Measurements from ENCODE around the gene RAPGEF5.

The RAPGEF5 gene

DNA sequence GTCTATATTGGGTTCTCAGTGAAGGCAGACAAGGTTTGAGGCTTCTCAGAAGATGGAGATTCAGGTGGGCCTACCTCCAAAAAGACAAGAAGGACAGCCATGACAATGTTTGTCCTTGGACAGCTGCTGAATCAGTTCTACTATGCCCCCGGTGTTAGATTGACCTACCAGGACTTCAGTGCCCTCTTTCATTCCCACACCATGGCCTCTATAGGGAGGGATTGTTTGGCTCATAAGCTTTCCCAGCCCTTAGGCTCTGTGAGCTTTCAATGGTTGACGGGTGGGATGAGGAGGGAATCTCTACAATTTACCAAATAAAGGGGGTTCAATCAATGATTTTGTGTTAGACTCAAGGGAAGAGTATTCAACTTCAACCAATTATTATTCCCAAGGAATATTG is 23.4 kb upstream of the RAPGEF5 start:
- no peak overlapping the region for H3K4me3 ChIP-seq (replicated peaks; ENCODE audit: insufficient read depth, low read length)
- H3K27ac ChIP-seq (replicated peaks) = no peak overlapping the region
- DNase-seq (ENCODE audit: low read depth in 1 of 2, low spot score in 1 of 2) = no peak
- TF ChIP-seq GABPA (IDR thresholded peaks at IDR 0.05; ENCODE audit: low read depth) (no peak), REST (IDR thresholded peaks at IDR 0.05; ENCODE audit: insufficient replicate concordance, low read depth) (no peak), SPI1 (IDR thresholded peaks at IDR 0.05; ENCODE audit: borderline replicate concordance, low read depth) (no peak), POLR2AphosphoS5 (IDR thresholded peaks at IDR 0.05; ENCODE audit: low read depth) (no peak)
- TF ChIP-seq, protein P1, sequence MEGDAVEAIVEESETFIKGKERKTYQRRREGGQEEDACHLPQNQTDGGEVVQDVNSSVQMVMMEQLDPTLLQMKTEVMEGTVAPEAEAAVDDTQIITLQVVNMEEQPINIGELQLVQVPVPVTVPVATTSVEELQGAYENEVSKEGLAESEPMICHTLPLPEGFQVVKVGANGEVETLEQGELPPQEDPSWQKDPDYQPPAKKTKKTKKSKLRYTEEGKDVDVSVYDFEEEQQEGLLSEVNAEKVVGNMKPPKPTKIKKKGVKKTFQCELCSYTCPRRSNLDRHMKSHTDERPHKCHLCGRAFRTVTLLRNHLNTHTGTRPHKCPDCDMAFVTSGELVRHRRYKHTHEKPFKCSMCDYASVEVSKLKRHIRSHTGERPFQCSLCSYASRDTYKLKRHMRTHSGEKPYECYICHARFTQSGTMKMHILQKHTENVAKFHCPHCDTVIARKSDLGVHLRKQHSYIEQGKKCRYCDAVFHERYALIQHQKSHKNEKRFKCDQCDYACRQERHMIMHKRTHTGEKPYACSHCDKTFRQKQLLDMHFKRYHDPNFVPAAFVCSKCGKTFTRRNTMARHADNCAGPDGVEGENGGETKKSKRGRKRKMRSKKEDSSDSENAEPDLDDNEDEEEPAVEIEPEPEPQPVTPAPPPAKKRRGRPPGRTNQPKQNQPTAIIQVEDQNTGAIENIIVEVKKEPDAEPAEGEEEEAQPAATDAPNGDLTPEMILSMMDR (IDR thresholded peaks at IDR 0.05; ENCODE audit: insufficient read depth, low read length) = no peak
- peaks cover 7% of the 10 kb centered on the region for H3K27me3 ChIP-seq (ENCODE audit: insufficient read depth, poor library complexity, severe bottlenecking)

DNA sequence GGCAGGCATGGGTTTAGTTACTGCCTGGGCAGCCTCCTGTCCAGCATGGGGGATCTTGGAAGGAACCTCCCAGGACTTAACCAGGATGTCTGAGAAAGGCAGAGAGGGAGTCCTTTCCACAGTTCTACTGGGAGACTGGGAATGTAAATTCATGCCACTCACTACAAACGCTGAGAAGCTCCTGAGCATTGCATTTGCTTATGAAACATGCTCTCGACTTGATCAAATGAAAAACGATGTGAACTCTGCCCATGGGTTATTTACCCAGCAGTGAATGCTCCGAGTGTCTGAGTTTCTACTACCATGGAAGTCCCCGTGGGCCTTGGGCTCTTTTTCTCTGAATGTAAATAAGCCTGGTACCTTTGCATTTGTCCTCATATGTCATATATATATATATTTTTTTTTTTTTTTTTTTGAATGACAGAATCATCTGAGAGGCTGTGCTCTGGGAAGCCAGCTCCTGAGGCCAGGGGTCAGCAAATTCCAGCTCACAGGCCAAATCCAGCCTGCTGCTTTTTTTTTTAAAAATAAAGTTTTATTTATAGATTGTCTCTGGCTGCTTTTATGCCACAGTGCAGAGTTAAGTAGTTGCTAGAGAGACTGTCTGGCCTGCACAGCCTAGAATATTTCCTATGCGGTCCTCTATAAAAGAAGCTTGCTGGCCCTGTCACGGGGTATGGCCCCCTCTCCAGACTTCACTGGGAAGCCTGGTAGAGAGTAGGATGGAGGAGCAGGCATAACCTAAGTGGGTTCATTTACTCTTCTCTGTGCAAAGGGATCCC is 21.4 kb upstream of the RAPGEF5 start:
- no peak for DNase-seq (ENCODE audit: low read depth in 1 of 2, low spot score in 1 of 2)
- TF ChIP-seq REST (IDR thresholded peaks at IDR 0.05; ENCODE audit: insufficient replicate concordance, low read depth) (no peak), GABPA (IDR thresholded peaks at IDR 0.05; ENCODE audit: low read depth) (no peak), POLR2AphosphoS5 (IDR thresholded peaks at IDR 0.05; ENCODE audit: low read depth) (no peak), SPI1 (IDR thresholded peaks at IDR 0.05; ENCODE audit: borderline replicate concordance, low read depth) (no peak)
- TF ChIP-seq, protein P1 (IDR thresholded peaks at IDR 0.05; ENCODE audit: insufficient read depth, low read length) = no peak
- peaks cover 15% of the 10 kb centered on the region for H3K27me3 ChIP-seq (ENCODE audit: insufficient read depth, poor library complexity, severe bottlenecking)
- H3K4me3 ChIP-seq (replicated peaks; ENCODE audit: insufficient read depth, low read length) = no peak overlapping the region
- H3K27ac ChIP-seq (replicated peaks) = no peak overlapping the region

- TF ChIP-seq REST (IDR thresholded peaks at IDR 0.05; ENCODE audit: insufficient replicate concordance, low read depth) = no peak
- no peak for TF ChIP-seq GABPA (IDR thresholded peaks at IDR 0.05; ENCODE audit: low read depth)
- TF ChIP-seq, protein P1 (IDR thresholded peaks at IDR 0.05; ENCODE audit: insufficient read depth, low read length) = no peak
- TF ChIP-seq POLR2AphosphoS5 (IDR thresholded peaks at IDR 0.05; ENCODE audit: low read depth) = no peak
- TF ChIP-seq SPI1 (IDR thresholded peaks at IDR 0.05; ENCODE audit: borderline replicate concordance, low read depth) = no peak
- Histone ChIP-seq H3K27ac (replicated peaks) (no peak overlapping the region), H3K27me3 (ENCODE audit: insufficient read depth, poor library complexity, severe bottlenecking) (peaks cover 18% of the 10 kb centered on the region), H3K4me3 (replicated peaks; ENCODE audit: insufficient read depth, low read length) (no peak overlapping the region)
- DNase-seq (ENCODE audit: low read depth in 1 of 2, low spot score in 1 of 2) = no peak
Measured at GRCh38 chr7:22377703-22378102, 20.7 kb upstream of the RAPGEF5 start.

All from HL-60 (cell line).